Stimulated activated CD8-positive, alpha-beta memory T cell treated with anti-CD3 and anti-CD28 coated beads, Interleukin-7, amount 100 ng/mL, for 48 hours (primary cell): Measurements from ENCODE around the gene PTCSC3.

Source experiments
- DNase-seq, 2 donors: peaks; one replicate each; pipeline ENCODE4 v3.0.0-alpha.2; 2020; ENCODE audit warnings: low read depth in 1 of 2; ENCODE audit errors: extremely low read depth in 1 of 2

Gene PTCSC3

DNA sequence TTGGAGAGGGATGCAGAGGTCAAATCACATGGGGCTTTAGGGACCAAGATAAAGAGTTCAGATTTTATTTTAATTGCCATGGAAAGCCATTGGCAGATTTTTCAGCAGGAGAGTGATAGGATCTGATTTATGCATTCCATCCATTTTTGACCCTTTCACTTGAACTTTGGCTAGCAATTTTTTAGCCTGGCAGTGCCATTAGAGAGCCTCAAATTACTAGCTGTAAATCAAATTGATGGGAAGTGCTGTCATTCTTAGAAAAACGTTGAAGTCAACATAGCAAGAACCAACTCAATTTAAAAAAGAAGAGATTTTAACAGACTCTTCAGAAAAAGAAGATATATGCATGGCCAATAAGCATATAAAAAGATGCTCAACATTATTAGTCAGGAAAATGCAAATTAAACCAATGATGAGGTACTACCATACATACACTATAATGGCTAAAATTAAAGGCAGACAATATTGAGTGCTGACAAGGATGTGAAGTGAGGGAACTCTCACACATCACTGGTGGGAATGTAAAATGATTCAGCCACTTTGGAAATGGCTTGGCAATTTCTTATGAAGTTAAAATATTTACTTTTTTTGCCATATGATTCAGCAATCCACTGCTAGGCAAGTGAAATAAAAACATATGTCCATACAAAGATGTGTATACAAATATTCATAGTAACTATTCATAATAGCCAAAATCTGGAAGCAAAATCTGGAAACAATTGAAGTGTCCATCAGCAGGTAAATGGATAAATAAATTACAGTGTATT is 89.7 kb downstream of the PTCSC3 start:
- no peak for DNase-seq

DNA sequence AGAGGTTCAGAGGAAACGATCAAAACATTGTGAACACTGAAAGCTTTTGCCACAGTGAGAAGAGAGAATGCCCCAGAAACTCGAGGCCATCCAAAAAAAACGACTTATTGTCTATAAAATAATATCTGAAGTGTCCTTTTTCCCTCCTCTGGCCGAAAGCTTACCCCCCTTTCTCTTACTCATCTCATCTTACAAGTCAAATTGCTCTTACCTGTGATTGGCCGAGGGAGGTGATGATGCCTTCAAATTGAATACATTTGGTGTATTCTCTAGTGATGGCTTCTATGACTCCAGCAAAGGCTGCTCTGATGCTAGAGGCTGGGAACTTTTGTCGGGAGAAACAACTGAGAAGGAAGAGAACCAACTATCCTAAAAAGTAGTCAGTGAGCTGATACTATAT is 90.7 kb downstream of the PTCSC3 start:
- no peak for DNase-seq
